Body of pancreas (tissue), 4 donors: ENCODE measurements around the gene NPIPA2.
"Not testable (repeated sequence)": the region's sequence is repeated elsewhere in the genome, so short reads cannot be mapped to it uniquely, and the experiment has no call there.

Source experiments
- CTCF ChIP-seq, 7 experiments: fragments of 450-650 bp in 4 of 7; fragments of 200-600 bp in 3 of 7; sonication (generic) in 3 of 7; IDR thresholded peaks; one replicate each; pipeline ENCODE4 v1.5.1; 2016 to 2019; ENCODE audit warnings: antibody characterized with exemption in 7 of 7
- POLR2A ChIP-seq, 3 donors: fragments of 450-650 bp; IDR thresholded peaks; one replicate each; pipeline ENCODE4 v1.6.1; 2016; ENCODE audit warnings: antibody characterized with exemption in 3 of 3, mild to moderate bottlenecking in 2 of 3

- TF ChIP-seq CTCF, POLR2A (IDR thresholded peaks at IDR 0.05): not testable (repeated sequence)
Measured at GRCh38 chr16:14807184-14807678, 64.9 kb downstream of the NPIPA2 start.
